Stomach (tissue), 9 donors: Measurements from ENCODE around the gene PPP1R9A. TPM values are rescaled to one million over a fixed set of nuclear protein-coding genes. Genes with fewer than 3 reads are reported as not detected.

Source experiments
- DNase-seq, 2 donors: peaks; one replicate each; pipeline versions ENCODE4 v3.0.0 to v3.0.0-alpha.2; 2013 to 2019
- H3K27ac ChIP-seq, 5 donors: fragments of 200-600 bp in 4 of 5; sonication (generic) in 4 of 5; one replicate each; pipeline ENCODE4 v1.5.1; 2013 to 2019; ENCODE audit warnings: mild to moderate bottlenecking in 1 of 5, moderate library complexity in 1 of 5
- H3K27me3 ChIP-seq, 3 donors: fragments of 200-600 bp; sonication (generic); one replicate each; pipeline ENCODE4 v1.5.1; 2017 to 2019; ENCODE audit warnings: mixed run types in 1 of 3
- H3K36me3 ChIP-seq, 4 donors: fragments of 200-600 bp; sonication (generic); 1 replicate in 3 of 4; 2 replicates in 1 of 4; pipeline ENCODE4 v1.5.1; 2016 to 2019
- H3K4me1 ChIP-seq, 4 donors: fragments of 200-600 bp; sonication (generic); one replicate each; pipeline ENCODE4 v1.5.1; 2016 to 2019
- H3K4me3 ChIP-seq, 4 donors: fragments of 200-600 bp; sonication (generic) in 3 of 4; one replicate each; pipeline ENCODE4 v1.5.1; 2016 to 2019; ENCODE audit warnings: mild to moderate bottlenecking in 1 of 4
- H3K9me3 ChIP-seq, 4 donors: fragments of 200-600 bp; sonication (generic); one replicate each; pipeline ENCODE4 v1.5.1; 2016 to 2019
- EP300 ChIP-seq: sonication (generic); formaldehyde crosslinking; IDR thresholded peaks from one replicate; pipeline ENCODE4 v1.6.1; 2017; ENCODE audit warnings: antibody characterized with exemption
- POLR2A ChIP-seq, 4 donors: fragments of 450-650 bp; IDR thresholded peaks; one replicate each; pipeline ENCODE4 v1.6.1; 2016; ENCODE audit warnings: antibody characterized with exemption in 4 of 4, control low read depth in 2 of 4, mild to moderate bottlenecking in 1 of 4, moderate library complexity in 1 of 4
- POLR2AphosphoS5 ChIP-seq, 3 donors: sonication (generic); formaldehyde crosslinking; IDR thresholded peaks; one replicate each; pipeline ENCODE4 v1.6.1; 2016; ENCODE audit warnings: antibody characterized with exemption in 3 of 3
- WGBS, 5 donors: extraction: QIAGEN DNeasy Blood & Tissue Kit in 3 of 5; methylation state at CpG; one replicate each; pipeline versions ENCODE4 v1.1.5 to v1.1.7; 2013 to 2018; 5-methylcytosine and 5-hydroxymethylcytosine counted together
- intact Hi-C: fragments of 100-400 bp; cut with DNase I; formaldehyde crosslinking; loops from one replicate; pipeline ENCODE4 v1.15.1; 2023; ENCODE audit warnings: low total_unique reads
- polyA plus RNA-seq, 3 donors: library from polyadenylated mRNA; stranded (reverse); fragments of 200-250 nt; gene quantifications; one replicate each; pipeline ENCODE4 v1.2.3, GENCODE V29; 2013
- total RNA-seq, 5 donors: library from RNA; depleted of rRNA; stranded (reverse); fragments of >200 nt; gene quantifications; one replicate each; pipeline versions ENCODE4 v1.1.0 to v1.2.3, GENCODE V29; 2014 to 2016
- TF ChIP-seq, protein P1 (sequence below), 7 experiments: fragments of 450-650 bp in 4 of 7; fragments of 200-600 bp in 3 of 7; sonication (generic) in 3 of 7; IDR thresholded peaks; one replicate each; pipeline ENCODE4 v1.5.1; 2016 to 2019; ENCODE audit warnings: antibody characterized with exemption in 7 of 7, control low read depth in 2 of 7, mild to moderate bottlenecking in 1 of 7
- donor health status: healthy with polysubstance abuse.
- donor health status: Bipolar disorder and iron deficiency.
- donor health status: healthy.

PPP1R9A gene
- total and polyA plus RNA-seq, 8 donors = 1.4 to 37.1 (median 12.5) TPM

GRCh38 chr7:95304990-95305389 is 397.6 kb downstream of the PPP1R9A start:
- intact Hi-C loops = no loop called here
- WGBS, 5 donors = 75 to 83% (median 77%) methylated on average over 7 of the region's 7 CpGs
- Histone ChIP-seq H3K27ac (no peak overlapping the region), H3K4me3 (no peak overlapping the region), H3K27me3 (no peaks in the 10 kb centered on the region), H3K4me1 (no peaks in the 10 kb centered on the region), H3K9me3 (no peaks in the 10 kb centered on the region), H3K36me3 (no peaks in the 10 kb centered on the region)
- DNase-seq = no peak
- TF ChIP-seq, protein P1, sequence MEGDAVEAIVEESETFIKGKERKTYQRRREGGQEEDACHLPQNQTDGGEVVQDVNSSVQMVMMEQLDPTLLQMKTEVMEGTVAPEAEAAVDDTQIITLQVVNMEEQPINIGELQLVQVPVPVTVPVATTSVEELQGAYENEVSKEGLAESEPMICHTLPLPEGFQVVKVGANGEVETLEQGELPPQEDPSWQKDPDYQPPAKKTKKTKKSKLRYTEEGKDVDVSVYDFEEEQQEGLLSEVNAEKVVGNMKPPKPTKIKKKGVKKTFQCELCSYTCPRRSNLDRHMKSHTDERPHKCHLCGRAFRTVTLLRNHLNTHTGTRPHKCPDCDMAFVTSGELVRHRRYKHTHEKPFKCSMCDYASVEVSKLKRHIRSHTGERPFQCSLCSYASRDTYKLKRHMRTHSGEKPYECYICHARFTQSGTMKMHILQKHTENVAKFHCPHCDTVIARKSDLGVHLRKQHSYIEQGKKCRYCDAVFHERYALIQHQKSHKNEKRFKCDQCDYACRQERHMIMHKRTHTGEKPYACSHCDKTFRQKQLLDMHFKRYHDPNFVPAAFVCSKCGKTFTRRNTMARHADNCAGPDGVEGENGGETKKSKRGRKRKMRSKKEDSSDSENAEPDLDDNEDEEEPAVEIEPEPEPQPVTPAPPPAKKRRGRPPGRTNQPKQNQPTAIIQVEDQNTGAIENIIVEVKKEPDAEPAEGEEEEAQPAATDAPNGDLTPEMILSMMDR (IDR thresholded peaks at IDR 0.05) = no peak
- no peak for TF ChIP-seq POLR2AphosphoS5 (IDR thresholded peaks at IDR 0.05)
- TF ChIP-seq POLR2A (IDR thresholded peaks at IDR 0.05) = no peak
- no peak for TF ChIP-seq EP300

GRCh38 chr7:95309951-95310350 is 402.6 kb downstream of the PPP1R9A start:
- 81 to 92% (median 86%) methylated on average over 2 of the region's 2 CpGs for WGBS, 5 donors
- Histone ChIP-seq H3K4me3 (no peak overlapping the region), H3K9me3 (no peaks in the 10 kb centered on the region), H3K36me3 (no peaks in the 10 kb centered on the region), H3K27me3 (no peaks in the 10 kb centered on the region), H3K27ac (no peak overlapping the region), H3K4me1 (no peaks in the 10 kb centered on the region)
- DNase-seq = no peak
- TF ChIP-seq POLR2AphosphoS5 (IDR thresholded peaks at IDR 0.05) (no peak), EP300 (no peak), POLR2A (IDR thresholded peaks at IDR 0.05) (no peak)
- TF ChIP-seq, protein P1 (IDR thresholded peaks at IDR 0.05) = no peak
- intact Hi-C loops = no loop called here

GRCh38 chr7:95311389-95311788 is 404.0 kb downstream of the PPP1R9A start:
- Histone ChIP-seq H3K36me3 (no peaks in the 10 kb centered on the region), H3K27me3 (no peaks in the 10 kb centered on the region), H3K4me1 (no peaks in the 10 kb centered on the region), H3K27ac (no peak overlapping the region), H3K4me3 (no peak overlapping the region), H3K9me3 (no peaks in the 10 kb centered on the region)
- no peak for TF ChIP-seq POLR2AphosphoS5 (IDR thresholded peaks at IDR 0.05)
- TF ChIP-seq, protein P1 (IDR thresholded peaks at IDR 0.05) = no peak
- no peak for TF ChIP-seq EP300
- TF ChIP-seq POLR2A (IDR thresholded peaks at IDR 0.05) = no peak
- intact Hi-C loops = no loop called here
- WGBS, 5 donors = 79 to 93% (median 90%) methylated on average over 2 of the region's 2 CpGs
- no peak for DNase-seq

GRCh38 chr7:95312561-95312960 is 405.2 kb downstream of the PPP1R9A start:
- H3K4me1 ChIP-seq = no peaks in the 10 kb centered on the region
- no peaks in the 10 kb centered on the region for H3K9me3 ChIP-seq
- H3K27ac ChIP-seq = no peak overlapping the region
- no peak overlapping the region for H3K4me3 ChIP-seq
- no peak for TF ChIP-seq POLR2AphosphoS5 (IDR thresholded peaks at IDR 0.05)
- TF ChIP-seq, protein P1 (IDR thresholded peaks at IDR 0.05) = no peak
- no peak for TF ChIP-seq EP300
- no peak for TF ChIP-seq POLR2A (IDR thresholded peaks at IDR 0.05)
- intact Hi-C loops = no loop called here
- WGBS, 5 donors = 73 to 97% (median 96%) methylated on average over 4 of the region's 4 CpGs
- no peak for DNase-seq
- no peaks in the 10 kb centered on the region for H3K27me3 ChIP-seq
- H3K36me3 ChIP-seq = no peaks in the 10 kb centered on the region
